PFSK-1 (cell line): ENCODE results near the gene BEND2.

Experiments
- FOXP2 ChIP-seq: optimal IDR thresholded peaks from 2 replicates; pipeline ENCODE3; 2011; ENCODE audit warnings: borderline replicate concordance, control low read depth, inconsistent platforms; ENCODE audit not compliant: insufficient read depth; ENCODE audit errors: extremely low read length, extremely low read depth
- POLR2AphosphoS5 ChIP-seq: IDR thresholded peaks from 2 replicates; pipeline ENCODE4 v1.6.1; 2012; ENCODE audit warnings: low read depth, mild to moderate bottlenecking, control low read depth, low read length, moderate library complexity
- REST ChIP-seq, 2 experiments: IDR thresholded peaks; 2 replicates each; pipeline versions ENCODE4 v1.6.1 to v1.8.0; 2011 to 2012; ENCODE audit warnings: low read depth in 2 of 2, low read length in 2 of 2, control low read depth in 1 of 2, inconsistent platforms in 1 of 2, mild to moderate bottlenecking in 1 of 2, moderate library complexity in 1 of 2; ENCODE audit not compliant: insufficient read depth in 1 of 2
- SIN3A ChIP-seq: IDR thresholded peaks from 2 replicates; pipeline ENCODE4 v1.6.1; 2012; ENCODE audit warnings: mild to moderate bottlenecking, low read length, moderate library complexity, borderline replicate concordance; ENCODE audit not compliant: insufficient read depth
- TAF1 ChIP-seq: IDR thresholded peaks from 2 replicates; pipeline ENCODE4 v1.6.1; 2012; ENCODE audit warnings: low read length, control low read depth, borderline replicate concordance; ENCODE audit not compliant: insufficient read depth

GRCh38 chrX:18203631-18204030 lies 17.1 kb downstream of the BEND2 start:
- no peak for TF ChIP-seq TAF1
- TF ChIP-seq REST (IDR thresholded peaks at IDR 0.05; ENCODE audit: insufficient read depth in 1 of 2, low read depth in 2 of 2, low read length in 2 of 2) = no peak
- no peak for TF ChIP-seq POLR2AphosphoS5
- TF ChIP-seq SIN3A = no peak
- TF ChIP-seq FOXP2 = no peak
